SU-DHL-6 (cell line): ENCODE data around the gene DCC.

ENCODE experiments used
- EZH2phosphoT487 ChIP-seq: fragments of 200-600 bp; sonication (generic), shearing (Covaris generic); conservative IDR thresholded peaks from 2 replicates; pipeline ENCODE4 v1.6.1; 2018; ENCODE audit warnings: mild to moderate bottlenecking, antibody characterized with exemption, low read length, moderate library complexity, mixed read lengths
- TF ChIP-seq, protein P1 (sequence below): fragments of 200-600 bp; sonication (generic); IDR thresholded peaks from one replicate; pipeline ENCODE4 v1.5.1; 2017; ENCODE audit warnings: antibody characterized with exemption, mild to moderate bottlenecking, low read length, moderate library complexity; ENCODE audit not compliant: insufficient read depth, poor library complexity, severe bottlenecking

DNA sequence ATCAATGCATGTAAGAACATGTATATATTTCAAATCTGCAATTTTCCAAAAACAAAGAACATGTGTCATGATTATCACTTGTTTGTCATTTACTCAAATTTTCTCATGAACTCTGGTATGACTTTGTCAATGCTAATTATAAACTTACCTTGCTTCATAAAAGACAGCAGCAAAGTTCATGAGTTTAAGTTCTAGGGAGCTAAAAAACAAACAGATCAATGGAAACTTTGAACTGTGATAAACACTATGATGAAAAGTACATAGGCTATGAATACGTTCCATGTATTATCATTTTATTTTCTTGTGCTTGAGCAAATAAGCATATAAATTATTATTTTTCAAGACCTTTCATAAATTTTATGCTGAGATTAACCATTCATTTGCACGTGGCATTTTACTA is 943.7 kb downstream of the DCC start:
- TF ChIP-seq, protein P1, sequence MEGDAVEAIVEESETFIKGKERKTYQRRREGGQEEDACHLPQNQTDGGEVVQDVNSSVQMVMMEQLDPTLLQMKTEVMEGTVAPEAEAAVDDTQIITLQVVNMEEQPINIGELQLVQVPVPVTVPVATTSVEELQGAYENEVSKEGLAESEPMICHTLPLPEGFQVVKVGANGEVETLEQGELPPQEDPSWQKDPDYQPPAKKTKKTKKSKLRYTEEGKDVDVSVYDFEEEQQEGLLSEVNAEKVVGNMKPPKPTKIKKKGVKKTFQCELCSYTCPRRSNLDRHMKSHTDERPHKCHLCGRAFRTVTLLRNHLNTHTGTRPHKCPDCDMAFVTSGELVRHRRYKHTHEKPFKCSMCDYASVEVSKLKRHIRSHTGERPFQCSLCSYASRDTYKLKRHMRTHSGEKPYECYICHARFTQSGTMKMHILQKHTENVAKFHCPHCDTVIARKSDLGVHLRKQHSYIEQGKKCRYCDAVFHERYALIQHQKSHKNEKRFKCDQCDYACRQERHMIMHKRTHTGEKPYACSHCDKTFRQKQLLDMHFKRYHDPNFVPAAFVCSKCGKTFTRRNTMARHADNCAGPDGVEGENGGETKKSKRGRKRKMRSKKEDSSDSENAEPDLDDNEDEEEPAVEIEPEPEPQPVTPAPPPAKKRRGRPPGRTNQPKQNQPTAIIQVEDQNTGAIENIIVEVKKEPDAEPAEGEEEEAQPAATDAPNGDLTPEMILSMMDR, result no peak
- TF ChIP-seq EZH2phosphoT487, result no peak
